Esophagus squamous epithelium (tissue), 4 donors: ENCODE results near the gene HES5.

Experiments used
- CTCF ChIP-seq, 6 experiments: fragments of 450-650 bp in 4 of 6; fragments of 200-600 bp in 2 of 6; sonication (generic) in 2 of 6; IDR thresholded peaks; one replicate each; pipeline ENCODE4 v1.5.1; 2016 to 2019; ENCODE audit warnings: antibody characterized with exemption in 6 of 6, mild to moderate bottlenecking in 4 of 6, moderate library complexity in 4 of 6
- POLR2A ChIP-seq, 4 donors: fragments of 450-650 bp; IDR thresholded peaks; one replicate each; pipeline ENCODE4 v1.6.1; 2017; ENCODE audit warnings: antibody characterized with exemption in 4 of 4, mild to moderate bottlenecking in 4 of 4, moderate library complexity in 3 of 4

GRCh38 chr1:2498648-2499047 lies 31.4 kb downstream of the HES5 start:
- no peak for TF ChIP-seq CTCF (IDR thresholded peaks at IDR 0.05)
- no peak for TF ChIP-seq POLR2A (IDR thresholded peaks at IDR 0.05)
